ENCODE results near the gene ARHGEF19.
A peak's percentile ranks its signal among the peaks of the same experiment; 100 is the strongest.
"Not testable (repeated sequence)": the region's sequence is repeated elsewhere in the genome, so short reads cannot be mapped to it uniquely, and the experiment has no call there.

Gene ARHGEF19

GRCh38 chr1:16221499-16221898, 9.0 kb upstream of the ARHGEF19 start:
- DNase-seq (ENCODE audit: low read depth in 3 of 3): no peak

GRCh38 chr1:16219968-16220500, 7.6 kb upstream of the ARHGEF19 start:
- DNase-seq (ENCODE audit: low read depth in 3 of 3): no peak

- DNase-seq (ENCODE audit: low read depth in 3 of 3): no peak
Measured at GRCh38 chr1:16218674-16219071, 6.2 kb upstream of the ARHGEF19 start.

- DNase-seq (ENCODE audit: low read depth in 3 of 3): no peak
Measured at GRCh38 chr1:16218014-16218673, 5.7 kb upstream of the ARHGEF19 start.

GRCh38 chr1:16217061-16217785, 4.8 kb upstream of the ARHGEF19 start:
- peak; percentile 91 to 98 (median 93) for DNase-seq (ENCODE audit: low read depth in 3 of 3)

GRCh38 chr1:16215882-16216753, 3.7 kb upstream of the ARHGEF19 start:
- DNase-seq (ENCODE audit: low read depth in 3 of 3): peak; percentile 40 to 75 (median 44)

- DNase-seq (ENCODE audit: low read depth in 3 of 3): not testable (repeated sequence)
Measured at GRCh38 chr1:16215240-16215639, 2.8 kb upstream of the ARHGEF19 start.

GRCh38 chr1:16213544-16213943, 1.1 kb upstream of the ARHGEF19 start:
- DNase-seq (ENCODE audit: low read depth in 3 of 3): not testable (repeated sequence)

GRCh38 chr1:16213013-16213412, 561 bp upstream of the ARHGEF19 start:
- no peak for DNase-seq (ENCODE audit: low read depth in 3 of 3)

GRCh38 chr1:16211824-16212223, 628 bp downstream of the ARHGEF19 start:
- DNase-seq (ENCODE audit: low read depth in 3 of 3): no peak

- no peak for DNase-seq (ENCODE audit: low read depth in 3 of 3)
Measured at GRCh38 chr1:16210581-16210980, 1.9 kb downstream of the ARHGEF19 start.

- DNase-seq (ENCODE audit: low read depth in 3 of 3): no peak
Measured at GRCh38 chr1:16209847-16210407, 2.5 kb downstream of the ARHGEF19 start.

- DNase-seq (ENCODE audit: low read depth in 3 of 3): no peak
Measured at GRCh38 chr1:16209132-16209846, 3.2 kb downstream of the ARHGEF19 start.

- no peak for DNase-seq (ENCODE audit: low read depth in 3 of 3)
Measured at GRCh38 chr1:16208270-16208987, 4.0 kb downstream of the ARHGEF19 start.

- DNase-seq (ENCODE audit: low read depth in 3 of 3): no peak
Measured at GRCh38 chr1:16207318-16208269, 4.9 kb downstream of the ARHGEF19 start.

GRCh38 chr1:16206547-16207317, 5.7 kb downstream of the ARHGEF19 start:
- peak; percentile 88 to 93 (median 90) for DNase-seq (ENCODE audit: low read depth in 3 of 3)

- DNase-seq (ENCODE audit: low read depth in 3 of 3): no peak
Measured at GRCh38 chr1:16205891-16206546, 6.4 kb downstream of the ARHGEF19 start.

- no peak for DNase-seq (ENCODE audit: low read depth in 3 of 3)
Measured at GRCh38 chr1:16205334-16205671, 7.1 kb downstream of the ARHGEF19 start.

Data from stimulated activated CD4-positive, alpha-beta T cell treated with anti-CD3 and anti-CD28 coated beads, TNF-alpha, amount 100 ng/mL, for 48 hours (primary cell).